GM23338 (cell line): ENCODE measurements around the gene SGSH. TPM values are rescaled to one million over a fixed set of nuclear protein-coding genes. Genes with fewer than 3 reads are reported as not detected.

ENCODE experiments used
- ATAC-seq: fragments of 200-7000 bp; cut with Tn5 transposase; 3 replicates; pipeline ENCODE4 v1.9.1; 2020
- DNase-seq: peaks from one replicate; pipeline ENCODE4 v3.0.0-alpha.2; 2015; ENCODE audit warnings: low spot score
- H2AFZ ChIP-seq: fragments of 200-600 bp; sonication (generic); 2 replicates; pipeline ENCODE4 v1.8.0; 2016; ENCODE audit warnings: antibody characterized with exemption, mild to moderate bottlenecking, moderate library complexity
- H3F3A ChIP-seq: fragments of 200-600 bp; sonication (generic); replicated peaks from 2 replicates; pipeline ENCODE4 v1.8.0; 2017; ENCODE audit warnings: antibody characterized with exemption, mixed run types, low read depth
- H3K27ac ChIP-seq: fragments of 200-600 bp; sonication (generic); 2 replicates; pipeline ENCODE4 v1.6.1; 2016; ENCODE audit warnings: low read depth
- H3K27me3 ChIP-seq: fragments of 200-600 bp; sonication (generic); 2 replicates; pipeline ENCODE4 v1.8.0; 2016; ENCODE audit warnings: mild to moderate bottlenecking, mixed run types, moderate library complexity; ENCODE audit not compliant: insufficient read depth
- H3K36me3 ChIP-seq: fragments of 200-600 bp; sonication (generic); 2 replicates; pipeline ENCODE4 v1.8.0; 2016; ENCODE audit warnings: mild to moderate bottlenecking; ENCODE audit not compliant: insufficient read depth
- H3K4me1 ChIP-seq: fragments of 200-600 bp; sonication (generic); 2 replicates; pipeline ENCODE4 v1.8.0; 2016; ENCODE audit warnings: mild to moderate bottlenecking, moderate library complexity; ENCODE audit not compliant: insufficient read depth
- H3K4me2 ChIP-seq: fragments of 200-600 bp; sonication (generic); 2 replicates; pipeline ENCODE4 v1.7.1; 2017; ENCODE audit warnings: mixed run types
- H3K4me3 ChIP-seq: fragments of 200-600 bp; sonication (generic); 2 replicates; pipeline ENCODE4 v1.6.1; 2016; ENCODE audit warnings: mixed run types
- H3K79me2 ChIP-seq: fragments of 200-600 bp; sonication (generic); replicated peaks from 2 replicates; pipeline ENCODE4 v1.8.0; 2017; ENCODE audit warnings: mild to moderate bottlenecking; ENCODE audit not compliant: insufficient read depth
- H3K9me2 ChIP-seq: fragments of 200-600 bp; sonication (generic); 2 replicates; pipeline ENCODE4 v1.8.0; 2017; ENCODE audit not compliant: insufficient read depth
- H4K20me1 ChIP-seq: fragments of 200-600 bp; sonication (generic); replicated peaks from 2 replicates; pipeline ENCODE4 v1.8.0; 2017; ENCODE audit warnings: mild to moderate bottlenecking; ENCODE audit not compliant: insufficient read depth
- H3K27ac Mint-ChIP-seq: 2 replicates; pipeline ENCODE4 v1.8.0; 2020; ENCODE audit warnings: inconsistent platforms, mild to moderate bottlenecking, moderate library complexity, mixed read lengths
- H3K27me3 Mint-ChIP-seq: 3 replicates; pipeline ENCODE4 v1.8.0; 2022; ENCODE audit warnings: low read depth, mild to moderate bottlenecking, moderate library complexity, mixed read lengths, inconsistent platforms; ENCODE audit not compliant: insufficient read depth, poor library complexity
- H3K36me3 Mint-ChIP-seq: 3 replicates; pipeline ENCODE4 v1.8.0; 2021; ENCODE audit warnings: low read depth, mild to moderate bottlenecking, inconsistent platforms, moderate library complexity, mixed read lengths
- H3K4me1 Mint-ChIP-seq: 3 replicates; pipeline ENCODE4 v1.8.0; 2020; ENCODE audit warnings: mild to moderate bottlenecking, inconsistent platforms, mixed read lengths
- H3K4me3 Mint-ChIP-seq: 3 replicates; pipeline ENCODE4 v1.8.0; 2021; ENCODE audit warnings: moderate library complexity, mild to moderate bottlenecking, inconsistent platforms, mixed read lengths
- H3K9me3 Mint-ChIP-seq: 3 replicates; pipeline ENCODE4 v1.8.0; 2020; ENCODE audit warnings: moderate library complexity, mild to moderate bottlenecking, inconsistent platforms, mixed read lengths
- CREB1 ChIP-seq: fragments of 250-450 bp; sonication (Bioruptor Pico); IDR thresholded peaks from 2 replicates; pipeline ENCODE4 v1.5.0; 2020; ENCODE audit warnings: low read depth, mild to moderate bottlenecking, moderate library complexity
- ETS1 ChIP-seq: IDR thresholded peaks from 2 replicates; pipeline ENCODE4 v1.6.1; 2016; ENCODE audit warnings: antibody characterized with exemption
- EZH2 ChIP-seq: fragments of 200-600 bp; sonication (generic); IDR thresholded peaks from one replicate; pipeline ENCODE4 v1.8.0; 2017; ENCODE audit warnings: antibody characterized with exemption, mild to moderate bottlenecking, low read depth; ENCODE audit not compliant: unreplicated experiment
- EZH2phosphoT487 ChIP-seq: fragments of 200-600 bp; sonication (generic); IDR thresholded peaks from one replicate; pipeline ENCODE4 v1.8.1; 2018; ENCODE audit warnings: antibody characterized with exemption; ENCODE audit not compliant: unreplicated experiment
- JUNB ChIP-seq: IDR thresholded peaks from one replicate; pipeline ENCODE4 v1.6.1; 2016; ENCODE audit warnings: antibody characterized with exemption; ENCODE audit not compliant: unreplicated experiment
- NANOG ChIP-seq: IDR thresholded peaks from 2 replicates; pipeline ENCODE4 v1.6.1; 2016; ENCODE audit warnings: antibody characterized with exemption, borderline replicate concordance
- POLR2AphosphoS5 ChIP-seq: IDR thresholded peaks from 2 replicates; pipeline ENCODE4 v1.6.1; 2016; ENCODE audit warnings: antibody characterized with exemption, low read depth
- STAT1 ChIP-seq: IDR thresholded peaks from one replicate; pipeline ENCODE4 v1.6.1; 2016; ENCODE audit warnings: antibody characterized with exemption; ENCODE audit not compliant: unreplicated experiment
- ZNF114 ChIP-seq: fragments of 250-450 bp; sonication (Bioruptor Pico); IDR thresholded peaks from 2 replicates; pipeline ENCODE4 v1.5.0; 2020; ENCODE audit warnings: mild to moderate bottlenecking, moderate library complexity
- ZNF331 ChIP-seq: fragments of 250-450 bp; sonication (Bioruptor Pico); IDR thresholded peaks from 2 replicates; pipeline ENCODE4 v1.5.0; 2020; ENCODE audit warnings: low read depth, mild to moderate bottlenecking, moderate library complexity
- polyA plus RNA-seq: library from polyadenylated mRNA; unstranded; fragments of >200 nt; fragmentation: Nextera tagmentation; extraction: Ambion mirVana; gene quantifications from 2 replicates; pipeline ENCODE4 v1.2.1, GENCODE V29; 2016
- total RNA-seq: library from RNA; depleted of rRNA; stranded (reverse); fragments of >200 nt; shearing (Covaris generic); gene quantifications from 2 replicates; pipeline ENCODE4 v1.2.3, GENCODE V29; 2014

The SGSH gene
- total and polyA plus RNA-seq, 2 experiments from 2014 or later = 9.6 to 17.5 TPM

GRCh38 chr17:80242505-80242904 is 22.4 kb upstream of the SGSH start (continued):
- TF ChIP-seq ZNF331 (no peak), ZNF114 (CRISPR knock-in tag) (no peak), EZH2phosphoT487 (no peak), EZH2 (no peak), CREB1 (no peak)

- Mint-ChIP-seq H3K4me1 (no peaks in the 10 kb centered on the region; the same call in 2 of the 3 replicates), H3K27ac (no peak overlapping the region), H3K4me3 (no peak overlapping the region), H3K27me3 (peaks cover 7% of the 10 kb centered on the region), H3K36me3 (peaks cover 39% of the 10 kb centered on the region), H3K9me3 (peaks cover 10% of the 10 kb centered on the region)
- no peak for ATAC-seq
- no peak overlapping the region for H2AFZ ChIP-seq
- no peaks in the 10 kb centered on the region for H3K79me2 ChIP-seq
- TF ChIP-seq ZNF114 (CRISPR knock-in tag) (no peak), JUNB (no peak), POLR2AphosphoS5 (no peak), CREB1 (no peak), STAT1 (no peak)
- H3K4me2 ChIP-seq = no peak overlapping the region
- no peaks in the 10 kb centered on the region for H3K4me1 ChIP-seq
- H3K27me3 ChIP-seq = no peaks in the 10 kb centered on the region
- H3K9me2 ChIP-seq = no peaks in the 10 kb centered on the region
- no peak overlapping the region for H3K4me3 ChIP-seq
- DNase-seq = no peak
- H3F3A ChIP-seq = no peaks in the 10 kb centered on the region; the same call in 1 of the 2 replicates
- peaks cover 9% of the 10 kb centered on the region for H3K36me3 ChIP-seq
- H3K27ac ChIP-seq = no peak overlapping the region
- H4K20me1 ChIP-seq = no peaks in the 10 kb centered on the region
These were observed 17.3 kb upstream of the SGSH start for GRCh38 chr17:80237386-80237785.

- peak; percentile 48 for DNase-seq
- Histone ChIP-seq H3K27ac (no peak overlapping the region), H3K27me3 (no peaks in the 10 kb centered on the region), H2AFZ (no peak overlapping the region), H3K4me2 (no peak overlapping the region), H3K9me2 (no peaks in the 10 kb centered on the region), H3K4me3 (no peak overlapping the region), H3K4me1 (no peaks in the 10 kb centered on the region), H3F3A (no peaks in the 10 kb centered on the region; the same call in 1 of the 2 replicates), H4K20me1 (no peaks in the 10 kb centered on the region), H3K36me3 (peaks cover 12% of the 10 kb centered on the region), H3K79me2 (no peaks in the 10 kb centered on the region)
- H3K4me1 Mint-ChIP-seq = no peaks in the 10 kb centered on the region; the same call in 2 of the 3 replicates
- peaks cover 7% of the 10 kb centered on the region for H3K27me3 Mint-ChIP-seq
- peaks cover 44% of the 10 kb centered on the region for H3K36me3 Mint-ChIP-seq
- no peak overlapping the region; the same call in 1 of the 2 replicates for H3K27ac Mint-ChIP-seq
- peak; percentile 83 for ATAC-seq
- no peak overlapping the region for H3K4me3 Mint-ChIP-seq
- peaks cover 15% of the 10 kb centered on the region for H3K9me3 Mint-ChIP-seq
- TF ChIP-seq ETS1 (no peak), NANOG (no peak), JUNB (no peak), STAT1 (no peak)
These were observed 16.8 kb upstream of the SGSH start for GRCh38 chr17:80236911-80237310.
